Sigmoid colon (tissue), 4 donors: ENCODE measurements around the gene SLC8A1.

Source experiments
- CTCF ChIP-seq, 4 experiments: fragments of 450-650 bp in 3 of 4; fragments of 200-600 bp in 1 of 4; IDR thresholded peaks; one replicate each; pipeline ENCODE4 v1.5.1; 2016 to 2019; ENCODE audit warnings: antibody characterized with exemption in 4 of 4, mild to moderate bottlenecking in 3 of 4, moderate library complexity in 2 of 4
- EP300 ChIP-seq, 4 donors: sonication (generic); formaldehyde crosslinking; IDR thresholded peaks; one replicate each; pipeline ENCODE4 v1.6.1; 2017; ENCODE audit warnings: antibody characterized with exemption in 4 of 4

GRCh38 chr2:40358783-40359182 lies 93.1 kb downstream of the SLC8A1 start:
- TF ChIP-seq EP300 (IDR thresholded peaks at IDR 0.05) (no peak), CTCF (IDR thresholded peaks at IDR 0.05) (no peak)
